ENCODE data around the gene VWA5A. TPM values are rescaled to one million over a fixed set of nuclear protein-coding genes. Genes with fewer than 3 reads are reported as not detected.

VWA5A gene
- total and polyA plus RNA-seq, 10 donors: 6.7 to 15.4 (median 11.7) TPM

DNA sequence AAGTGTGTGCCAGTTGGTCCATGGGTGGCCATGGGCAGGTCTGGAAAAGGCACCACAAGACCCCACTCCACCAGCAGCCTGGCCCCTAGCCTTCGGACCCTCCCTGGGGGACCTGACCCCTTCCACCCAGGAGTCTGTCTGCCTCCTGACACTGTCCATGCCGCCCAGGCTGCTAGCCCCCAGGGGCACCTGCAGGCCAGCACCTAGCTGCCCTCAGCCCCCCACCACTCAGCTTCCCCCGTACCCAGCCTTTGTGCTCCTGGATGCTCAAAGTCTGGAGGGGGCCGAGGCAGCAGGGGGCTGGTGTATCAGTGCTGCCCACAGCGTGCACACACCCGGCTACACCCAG lies 39.8 kb upstream of the VWA5A start:
- TF ChIP-seq POLR2AphosphoS5 (IDR thresholded peaks at IDR 0.05): no peak
- TF ChIP-seq, protein P1, sequence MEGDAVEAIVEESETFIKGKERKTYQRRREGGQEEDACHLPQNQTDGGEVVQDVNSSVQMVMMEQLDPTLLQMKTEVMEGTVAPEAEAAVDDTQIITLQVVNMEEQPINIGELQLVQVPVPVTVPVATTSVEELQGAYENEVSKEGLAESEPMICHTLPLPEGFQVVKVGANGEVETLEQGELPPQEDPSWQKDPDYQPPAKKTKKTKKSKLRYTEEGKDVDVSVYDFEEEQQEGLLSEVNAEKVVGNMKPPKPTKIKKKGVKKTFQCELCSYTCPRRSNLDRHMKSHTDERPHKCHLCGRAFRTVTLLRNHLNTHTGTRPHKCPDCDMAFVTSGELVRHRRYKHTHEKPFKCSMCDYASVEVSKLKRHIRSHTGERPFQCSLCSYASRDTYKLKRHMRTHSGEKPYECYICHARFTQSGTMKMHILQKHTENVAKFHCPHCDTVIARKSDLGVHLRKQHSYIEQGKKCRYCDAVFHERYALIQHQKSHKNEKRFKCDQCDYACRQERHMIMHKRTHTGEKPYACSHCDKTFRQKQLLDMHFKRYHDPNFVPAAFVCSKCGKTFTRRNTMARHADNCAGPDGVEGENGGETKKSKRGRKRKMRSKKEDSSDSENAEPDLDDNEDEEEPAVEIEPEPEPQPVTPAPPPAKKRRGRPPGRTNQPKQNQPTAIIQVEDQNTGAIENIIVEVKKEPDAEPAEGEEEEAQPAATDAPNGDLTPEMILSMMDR (IDR thresholded peaks at IDR 0.05 in 8 of 11, conservative IDR thresholded peaks at IDR 0.05 in 3 of 11): no peak
- TF ChIP-seq POLR2A (IDR thresholded peaks at IDR 0.05): no peak
- Histone ChIP-seq H3K9me3 (no peaks in the 10 kb centered on the region), H3K4me1 (peaks cover 0 to 31% (median 25%) of the 10 kb centered on the region in 6 donors), H3K27me3 (replicated peaks in 1 of 7) (peaks cover 0 to 29% (median 8%) of the 10 kb centered on the region in 7 donors), H3K27ac (peak overlapping the region in 1 of 8 donors; percentile 27), H3K4me3 (peak overlapping the region in 4 of 8 donors; percentile 34 to 69 (median 40)), H3K36me3 (no peaks in the 10 kb centered on the region)
- 86 to 92% (median 90%) methylated on average over 4 to 6 of the region's 6 CpGs for WGBS, 5 donors
- intact Hi-C loops (cut with DNase I; ENCODE audit: low total_unique reads): loop anchor here (5.0 kb wide), 1 partner anchor 117 kb away; no protein-coding TSS in a partner anchor
- DNase-seq: no peak

DNA sequence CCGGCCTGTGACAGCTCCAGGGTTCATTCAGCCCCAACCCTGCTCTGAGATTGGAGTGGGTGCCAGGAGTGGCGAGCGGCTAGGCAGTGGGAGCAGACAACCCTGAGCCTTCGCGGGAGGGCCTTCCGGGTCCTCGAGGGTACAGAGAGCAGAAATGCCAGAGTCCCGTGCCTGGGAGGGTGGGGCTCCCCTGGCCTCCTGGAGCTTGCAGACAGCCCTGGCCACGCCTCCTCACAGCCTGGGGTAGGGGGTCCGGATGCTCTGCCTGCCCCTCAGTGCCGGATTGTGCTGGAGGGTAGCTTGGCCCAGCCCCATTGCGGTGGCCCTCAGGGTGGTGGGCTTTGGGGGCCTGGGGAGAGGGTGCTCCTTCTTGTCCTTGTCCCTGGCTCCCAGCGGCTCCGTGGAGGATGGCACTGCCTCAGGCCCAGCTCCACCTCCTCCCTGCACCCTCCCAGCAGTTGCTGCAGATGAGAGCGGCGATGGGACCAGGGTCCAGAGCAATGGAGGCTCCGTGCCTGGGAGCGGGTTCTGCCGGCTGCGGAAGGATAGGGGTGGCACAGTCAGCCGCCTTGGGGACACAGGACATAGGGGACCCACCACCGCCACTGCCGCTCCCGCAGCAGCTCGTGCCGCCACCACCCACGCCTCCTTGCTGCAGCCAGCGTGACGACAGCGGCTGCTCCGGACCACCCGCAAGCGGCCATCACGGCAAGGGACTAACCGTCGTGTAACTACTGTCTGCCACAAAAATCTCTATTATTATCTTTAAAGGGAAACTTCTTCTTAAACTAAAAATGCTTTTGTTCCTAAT lies 39.2 kb upstream of the VWA5A start:
- Histone ChIP-seq H3K27me3 (replicated peaks in 1 of 7) (peaks cover 0 to 28% (median 8%) of the 10 kb centered on the region in 7 donors), H3K9me3 (no peaks in the 10 kb centered on the region), H3K4me3 (peak overlapping the region in 7 of 8 donors; percentile 27 to 69 (median 34)), H3K4me1 (peaks cover 0 to 26% (median 19%) of the 10 kb centered on the region in 6 donors), H3K36me3 (no peaks in the 10 kb centered on the region), H3K27ac (peak overlapping the region in 3 of 8 donors; percentile 10 to 32 (median 27))
- intact Hi-C loops (cut with DNase I; ENCODE audit: low total_unique reads): loop anchor here (5.0 kb wide), 1 partner anchor 116 kb away; no protein-coding TSS in a partner anchor
- TF ChIP-seq, protein P1 (IDR thresholded peaks at IDR 0.05 in 8 of 11, conservative IDR thresholded peaks at IDR 0.05 in 3 of 11): no peak
- TF ChIP-seq POLR2AphosphoS5 (IDR thresholded peaks at IDR 0.05) (peak in 1 of 3 donors; percentile 35), POLR2A (IDR thresholded peaks at IDR 0.05) (no peak)
- WGBS, 5 donors: 8 to 14% (median 11%) methylated on average over 13 to 36 of the region's 36 CpGs
- peak; percentile 77 for DNase-seq

DNA sequence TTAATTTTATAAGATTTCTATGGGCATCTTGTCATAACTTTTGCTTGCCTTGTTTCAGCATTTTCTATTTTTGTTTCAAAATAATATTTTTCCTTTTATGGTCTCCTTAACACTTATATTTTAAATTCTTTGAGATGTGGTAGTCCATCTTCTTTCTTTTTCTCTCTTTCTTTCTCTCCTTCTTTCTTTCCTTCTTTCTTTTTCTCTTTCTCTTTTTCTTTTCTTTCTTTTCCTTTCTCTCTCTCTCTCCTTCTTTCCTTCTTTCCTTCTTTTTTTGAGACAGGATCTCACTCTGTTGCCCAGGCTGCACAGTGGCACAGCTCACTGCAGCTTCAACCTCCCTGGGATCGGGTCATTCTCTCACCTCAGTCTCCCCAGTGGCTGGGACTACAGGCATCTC lies 38.0 kb upstream of the VWA5A start:
- no peaks in the 10 kb centered on the region for H3K36me3 ChIP-seq
- no peaks in the 10 kb centered on the region for H3K9me3 ChIP-seq
- peaks cover 0 to 25% (median 8%) of the 10 kb centered on the region in 7 donors for H3K27me3 ChIP-seq (replicated peaks in 1 of 7)
- 33 to 97% (median 88%) methylated on average over 1 of the region's 1 CpG for WGBS, 5 donors
- peaks cover 0 to 18% (median 13%) of the 10 kb centered on the region in 6 donors for H3K4me1 ChIP-seq
- H3K4me3 ChIP-seq: no peak overlapping the region
- intact Hi-C loops (cut with DNase I; ENCODE audit: low total_unique reads): loop anchor here (5.0 kb wide), 1 partner anchor 115 kb away; no protein-coding TSS in a partner anchor
- DNase-seq: no peak
- TF ChIP-seq, protein P1 (IDR thresholded peaks at IDR 0.05 in 8 of 11, conservative IDR thresholded peaks at IDR 0.05 in 3 of 11): no peak
- TF ChIP-seq POLR2A (IDR thresholded peaks at IDR 0.05) (no peak), POLR2AphosphoS5 (IDR thresholded peaks at IDR 0.05) (no peak)
- no peak overlapping the region for H3K27ac ChIP-seq

DNA sequence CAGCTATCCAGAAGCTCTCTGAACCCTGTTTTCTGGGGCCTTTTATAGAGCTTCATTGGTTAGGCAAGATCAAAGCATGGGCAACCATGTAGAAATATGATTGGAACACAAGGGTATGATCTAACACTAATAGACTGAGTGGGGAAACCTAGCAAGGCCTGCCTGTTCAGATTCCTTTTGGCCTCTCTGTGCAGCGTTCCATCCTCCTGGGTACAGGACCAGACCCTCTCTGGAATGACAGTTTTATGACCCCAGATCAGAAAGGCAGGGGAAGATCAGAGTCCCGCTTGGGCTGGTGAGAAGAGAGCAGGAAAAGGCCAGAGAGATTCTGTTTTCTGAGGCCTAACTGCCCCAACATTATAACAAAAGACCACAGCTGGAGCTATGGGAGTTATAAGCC lies 36.7 kb upstream of the VWA5A start:
- no peak overlapping the region for H3K27ac ChIP-seq
- no peak for DNase-seq
- no peak overlapping the region for H3K4me3 ChIP-seq
- H3K27me3 ChIP-seq (replicated peaks in 1 of 7): peaks cover 0 to 31% (median 8%) of the 10 kb centered on the region in 7 donors
- no peaks in the 10 kb centered on the region for H3K36me3 ChIP-seq
- intact Hi-C loops (cut with DNase I; ENCODE audit: low total_unique reads): loop anchor here (5.0 kb wide), 1 partner anchor 114 kb away; no protein-coding TSS in a partner anchor
- no peaks in the 10 kb centered on the region for H3K9me3 ChIP-seq
- no peak for TF ChIP-seq POLR2AphosphoS5 (IDR thresholded peaks at IDR 0.05)
- TF ChIP-seq, protein P1 (IDR thresholded peaks at IDR 0.05 in 8 of 11, conservative IDR thresholded peaks at IDR 0.05 in 3 of 11): no peak
- no peak for TF ChIP-seq POLR2A (IDR thresholded peaks at IDR 0.05)
- WGBS, 5 donors: 80 to 90% (median 86%) methylated on average over 2 of the region's 2 CpGs
- H3K4me1 ChIP-seq: peaks cover 0 to 18% (median 13%) of the 10 kb centered on the region in 6 donors
